HG02981 (cell line): Measurements from ENCODE around the gene TRPM8.
"Not testable (repeated sequence)": the region's sequence is repeated elsewhere in the genome, so short reads cannot be mapped to it uniquely, and the experiment has no call there.

ENCODE experiments used
- ATAC-seq: cut with Tn5 transposase; IDR thresholded peaks from one replicate; pipeline ENCODE4 v1.9.1; 2021; ENCODE audit warnings: mild to moderate bottlenecking, moderate library complexity; ENCODE audit not compliant: unreplicated experiment

Gene TRPM8

GRCh38 chr2:233935426-233935825 lies 18.3 kb downstream of the TRPM8 start:
- ATAC-seq: no peak

DNA sequence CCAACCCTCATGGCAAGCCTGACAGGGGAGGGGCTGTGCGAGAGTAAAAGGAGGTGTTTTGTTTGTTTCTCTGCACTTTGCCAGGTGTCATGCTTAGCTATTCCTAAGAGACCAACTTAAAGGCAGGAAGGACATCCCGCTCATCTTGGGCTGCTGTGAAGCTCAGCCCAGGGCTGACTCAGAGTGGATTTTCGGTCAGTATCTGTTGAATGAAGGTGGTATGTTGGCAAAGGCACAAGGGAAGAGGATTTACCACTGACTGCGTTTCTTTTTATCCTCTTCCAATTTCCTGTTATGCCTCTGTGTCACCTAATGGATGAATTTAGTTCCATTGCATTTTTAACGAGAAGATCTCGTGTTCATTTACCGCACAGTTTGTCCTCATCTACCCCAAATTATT lies 18.9 kb downstream of the TRPM8 start:
- ATAC-seq: no peak

DNA sequence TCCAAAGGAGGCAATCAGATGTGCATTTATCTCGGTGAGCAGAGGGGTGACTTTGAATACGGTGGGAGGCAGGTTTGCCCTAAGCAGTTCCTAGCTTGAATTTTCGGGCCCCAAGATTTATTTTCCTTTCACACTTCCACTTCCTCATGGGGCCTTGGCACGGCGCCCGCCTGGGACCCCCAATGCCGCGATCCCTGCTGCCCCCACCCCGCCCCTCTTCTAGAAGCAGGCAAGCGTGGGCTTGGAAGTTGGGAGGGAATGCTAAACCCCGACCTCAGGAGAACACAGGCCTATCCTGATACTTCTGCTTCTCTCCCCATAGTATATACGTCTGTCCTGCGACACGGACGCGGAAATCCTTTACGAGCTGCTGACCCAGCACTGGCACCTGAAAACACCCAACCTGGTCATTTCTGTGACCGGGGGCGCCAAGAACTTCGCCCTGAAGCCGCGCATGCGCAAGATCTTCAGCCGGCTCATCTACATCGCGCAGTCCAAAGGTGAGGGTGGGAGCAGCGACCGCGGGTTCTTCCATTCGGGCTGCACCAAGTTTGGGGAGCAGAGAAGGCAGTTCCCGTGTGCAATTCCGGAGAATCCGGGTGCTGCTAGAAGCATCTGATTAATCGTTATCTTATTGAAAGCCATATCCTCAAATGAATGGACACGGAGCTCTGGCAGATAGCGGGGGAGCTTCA lies 21.6 kb downstream of the TRPM8 start:
- no peak for ATAC-seq

- ATAC-seq: no peak
Measured at GRCh38 chr2:233940376-233941276, 23.5 kb downstream of the TRPM8 start.

GRCh38 chr2:233942731-233943130 lies 25.6 kb downstream of the TRPM8 start:
- no peak for ATAC-seq

DNA sequence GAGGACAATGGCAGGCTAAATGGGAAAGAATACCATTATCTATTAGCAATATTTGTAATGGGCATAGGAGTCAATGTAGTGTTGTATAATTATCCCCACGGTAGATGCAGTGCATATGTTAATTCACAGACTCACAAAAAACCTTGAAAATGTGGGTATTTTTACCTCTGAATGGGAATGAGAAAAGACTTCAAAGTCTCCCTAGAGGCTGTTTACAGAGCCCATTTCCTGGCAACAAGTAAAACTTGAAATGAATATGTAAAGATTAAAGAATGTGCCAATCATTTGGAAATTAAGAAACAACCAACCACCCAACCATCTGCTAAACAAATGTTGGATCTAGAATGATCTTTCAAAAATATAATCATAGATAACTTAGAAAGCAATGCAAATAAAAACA lies 27.1 kb downstream of the TRPM8 start:
- no peak for ATAC-seq

DNA sequence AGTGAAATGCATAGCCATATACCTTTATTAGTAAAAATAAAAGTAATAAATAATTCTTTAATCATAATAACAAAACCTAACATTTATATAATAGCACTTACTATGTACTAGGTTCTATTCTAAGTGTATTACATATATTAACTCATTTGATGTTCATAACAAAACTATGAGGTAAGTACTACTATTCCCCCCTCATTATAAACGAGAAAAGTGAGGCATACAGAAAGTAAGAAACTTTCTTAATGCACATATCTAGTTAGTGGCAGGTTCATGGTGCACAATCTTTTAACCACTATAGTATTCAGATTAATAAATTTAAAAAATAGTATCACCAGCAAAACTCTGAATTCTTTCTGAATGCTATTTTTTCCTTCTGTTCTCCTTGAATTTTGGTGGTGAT lies 27.5 kb downstream of the TRPM8 start:
- no peak for ATAC-seq

DNA sequence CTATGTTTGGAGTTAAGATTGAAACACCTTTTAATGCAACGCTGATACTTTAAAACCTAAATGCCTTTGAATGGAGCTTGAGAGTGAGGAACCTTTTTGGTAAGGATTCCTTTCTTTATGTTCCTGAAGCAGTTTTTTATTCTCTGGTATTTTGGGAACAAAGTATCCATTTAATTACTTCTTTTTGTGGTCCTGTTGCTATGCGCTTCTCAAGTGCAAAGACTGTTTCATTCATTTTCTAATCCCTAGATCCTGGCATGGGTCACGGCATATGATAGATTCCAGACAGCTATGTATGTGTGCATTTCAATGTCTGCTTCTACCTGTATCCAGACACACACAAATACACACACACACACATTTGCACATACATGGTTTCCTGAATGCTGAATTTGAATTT lies 28.0 kb downstream of the TRPM8 start:
- no peak for ATAC-seq

- ATAC-seq: no peak
Measured at GRCh38 chr2:233950078-233950825, 33.1 kb downstream of the TRPM8 start.

DNA sequence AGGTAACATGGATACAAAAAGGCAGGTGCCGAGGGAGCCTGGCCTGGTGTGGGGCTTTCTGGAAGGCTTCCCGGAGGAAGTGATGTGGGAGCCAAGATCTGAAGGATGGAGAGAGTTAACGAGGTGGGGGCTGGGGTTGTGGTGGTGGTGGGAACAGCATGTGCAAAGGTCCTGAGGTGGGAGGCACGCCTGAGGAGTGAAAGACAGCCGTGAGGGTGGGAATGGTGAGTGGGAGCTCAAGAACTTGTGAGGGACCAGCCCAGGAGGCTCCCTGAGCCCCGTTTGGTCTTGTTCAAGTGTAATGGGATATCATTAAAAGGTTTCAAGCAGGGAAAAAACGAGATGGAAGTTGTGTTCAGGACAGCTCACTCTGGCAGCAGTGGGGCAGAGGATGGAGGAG lies 35.2 kb downstream of the TRPM8 start:
- ATAC-seq: no peak

DNA sequence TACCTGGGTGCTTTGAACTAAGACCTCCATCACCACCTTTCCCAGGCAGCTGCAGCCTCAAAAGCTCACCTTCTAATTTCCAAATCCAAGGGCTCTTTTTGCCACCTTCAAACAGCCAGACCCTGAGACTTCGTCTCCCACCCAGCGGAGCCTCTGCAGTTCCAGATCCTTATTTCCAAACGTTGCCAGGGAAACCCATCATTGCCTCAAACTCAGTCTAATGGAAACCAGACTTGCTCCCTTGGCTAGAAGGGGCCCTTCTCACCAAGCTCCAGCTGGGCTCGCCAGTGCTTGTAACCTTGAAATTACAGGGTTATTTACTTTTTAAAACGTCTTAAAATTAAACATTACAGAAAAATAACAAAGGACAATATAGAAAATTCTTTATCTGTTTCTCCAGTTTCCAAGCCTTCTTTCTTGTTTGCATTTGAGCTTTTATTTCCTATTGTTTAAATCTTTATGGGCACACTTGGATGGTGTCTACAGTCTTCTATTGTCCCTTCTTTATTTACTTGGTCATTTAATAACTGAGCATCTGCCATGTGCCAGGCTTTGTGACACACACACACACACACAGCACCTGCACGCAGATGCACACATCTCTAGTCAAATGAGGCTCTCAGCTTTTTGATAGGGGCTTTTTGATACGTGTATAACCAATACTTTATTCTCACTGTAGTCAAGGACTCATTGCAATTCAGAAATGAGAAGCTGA lies 36.1 kb downstream of the TRPM8 start:
- no peak for ATAC-seq

GRCh38 chr2:233960203-233960602 lies 43.0 kb downstream of the TRPM8 start:
- no peak for ATAC-seq

GRCh38 chr2:233961905-233962304 lies 44.7 kb downstream of the TRPM8 start:
- no peak for ATAC-seq

DNA sequence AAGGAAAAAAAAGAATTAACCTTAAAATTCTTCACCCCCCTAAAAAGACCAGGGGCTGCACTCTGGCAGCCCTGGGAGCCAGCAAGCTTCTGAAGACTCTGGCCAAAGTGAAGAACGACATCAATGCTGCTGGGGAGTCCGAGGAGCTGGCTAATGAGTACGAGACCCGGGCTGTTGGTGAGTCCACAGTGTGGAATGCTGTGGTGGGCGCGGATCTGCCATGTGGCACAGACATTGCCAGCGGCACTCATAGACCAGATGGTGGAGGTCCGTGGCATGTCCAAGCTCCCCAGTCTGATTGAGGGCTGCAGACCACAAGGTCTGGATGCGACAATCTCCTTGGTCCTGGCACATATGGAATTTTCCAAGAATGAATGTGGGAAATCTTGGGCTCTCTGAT lies 47.4 kb downstream of the TRPM8 start:
- no peak for ATAC-seq

DNA sequence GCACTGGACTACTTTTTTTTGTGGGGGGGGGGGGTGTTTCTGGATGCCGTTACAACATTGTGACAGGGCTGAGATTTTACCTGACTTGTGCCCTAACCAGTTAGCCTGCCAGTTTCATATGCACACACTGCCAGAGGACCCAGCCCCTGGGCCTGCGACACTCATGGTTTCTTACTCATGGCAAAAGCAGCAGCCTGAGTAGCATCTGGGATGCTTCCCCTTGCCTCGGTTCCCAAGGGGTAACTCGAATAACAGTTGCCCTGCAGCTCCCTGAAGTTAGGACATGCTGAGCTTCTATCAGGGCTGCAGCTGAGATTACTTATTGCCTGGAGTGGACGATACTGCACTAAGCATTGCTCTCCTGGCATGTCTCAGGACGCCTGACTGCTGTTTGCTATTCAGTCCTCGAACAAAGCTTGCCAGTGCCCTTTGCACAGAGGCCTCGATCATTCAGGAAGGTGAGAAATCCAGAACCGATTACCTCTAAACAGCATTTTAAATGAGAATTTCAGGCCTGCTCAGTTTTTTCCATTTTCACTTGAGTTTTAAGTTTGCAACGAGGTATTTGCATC lies 47.9 kb downstream of the TRPM8 start:
- no peak for ATAC-seq

GRCh38 chr2:233965646-233966045 lies 48.5 kb downstream of the TRPM8 start:
- not testable (repeated sequence) for ATAC-seq

DNA sequence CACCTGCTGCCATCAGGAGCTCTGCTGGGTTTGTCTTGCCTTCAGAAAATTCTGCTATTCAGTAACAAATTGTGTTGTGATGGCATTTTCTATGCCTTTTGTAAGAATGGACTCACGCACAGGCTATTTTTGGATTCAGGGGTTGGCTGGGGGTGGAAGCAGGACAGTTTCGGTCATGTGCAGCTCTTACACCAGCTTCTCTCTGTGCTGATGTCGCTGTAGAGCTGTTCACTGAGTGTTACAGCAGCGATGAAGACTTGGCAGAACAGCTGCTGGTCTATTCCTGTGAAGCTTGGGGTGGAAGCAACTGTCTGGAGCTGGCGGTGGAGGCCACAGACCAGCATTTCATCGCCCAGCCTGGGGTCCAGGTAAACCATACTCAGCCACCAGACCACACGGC lies 49.2 kb downstream of the TRPM8 start:
- ATAC-seq: no peak

- ATAC-seq: no peak
Measured at GRCh38 chr2:233967164-233967563, 50.0 kb downstream of the TRPM8 start.

DNA sequence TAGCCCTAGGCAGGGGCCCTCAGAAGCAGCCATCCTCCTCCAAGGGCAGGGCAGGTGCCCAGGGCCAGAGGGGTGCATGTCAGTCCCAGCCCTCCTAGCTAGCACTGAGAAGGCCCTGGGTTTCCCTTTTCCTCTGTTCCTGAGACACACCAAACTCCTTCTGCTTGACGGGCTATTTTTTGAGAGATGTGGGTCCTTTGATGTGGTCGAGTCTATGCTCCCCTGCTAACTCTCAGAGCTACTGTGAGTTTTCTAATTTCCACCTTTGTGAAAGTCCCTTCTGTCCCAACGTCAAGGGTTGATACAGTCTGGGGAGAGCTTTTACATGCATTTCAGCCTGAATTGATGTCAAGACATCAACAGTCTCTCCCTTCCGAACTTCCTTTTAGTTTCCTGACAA lies 51.4 kb downstream of the TRPM8 start:
- ATAC-seq: no peak

DNA sequence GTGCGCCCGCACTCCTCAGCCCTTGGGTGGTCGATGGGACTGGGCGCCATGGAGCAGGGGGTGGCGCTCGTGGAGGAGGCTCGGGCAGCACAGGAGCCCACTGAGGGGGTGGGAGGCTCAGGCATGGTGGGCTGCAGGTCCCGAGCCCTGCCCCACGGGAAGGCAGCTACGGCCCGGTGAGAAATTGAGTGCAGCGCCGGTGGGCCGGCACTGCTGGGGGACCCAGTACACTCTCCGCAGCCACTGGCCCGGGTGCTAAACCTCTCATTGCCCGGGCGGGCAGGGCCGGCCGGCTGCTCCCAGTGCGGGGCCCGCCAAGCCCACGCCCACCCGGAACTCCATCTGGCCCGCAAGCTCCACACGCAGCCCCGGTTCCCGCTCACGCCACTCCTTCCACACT lies 55.3 kb downstream of the TRPM8 start:
- ATAC-seq: not testable (repeated sequence)
